HG03039 (cell line): Measurements from ENCODE around the gene NUDT13.

Source experiments
- ATAC-seq: cut with Tn5 transposase; IDR thresholded peaks from one replicate; pipeline ENCODE4 v1.9.1; 2021; ENCODE audit warnings: mild to moderate bottlenecking, moderate library complexity; ENCODE audit not compliant: unreplicated experiment

The NUDT13 gene

DNA sequence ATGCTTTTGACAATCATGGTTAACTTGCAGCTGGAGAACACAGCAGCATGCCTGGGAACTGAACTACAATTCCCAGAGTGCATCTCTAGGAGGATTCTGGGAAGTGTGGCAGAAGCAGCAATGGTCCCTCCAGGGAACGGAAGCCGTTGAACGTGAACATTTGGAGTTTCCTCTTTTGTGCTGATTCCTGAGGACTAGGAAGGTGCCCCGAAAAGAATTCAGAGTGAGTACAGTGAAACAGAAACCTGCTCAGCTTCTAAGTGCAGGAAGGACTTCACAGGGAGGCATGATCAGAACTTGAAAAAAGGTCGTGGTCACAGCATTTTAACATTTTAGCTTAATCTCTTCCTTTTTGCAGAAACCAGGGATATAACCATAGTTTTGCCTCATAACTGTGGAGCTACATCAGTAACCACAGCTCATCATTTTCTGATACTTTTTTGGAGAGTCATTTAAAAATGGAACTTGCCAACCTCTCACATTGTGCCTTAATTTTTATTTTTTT is at the start of gene NUDT13:
TSS of gene NUDT13 (plus strand) at position 111 of the 505 bp plus-strand sequence. CDS start 3,911 bp downstream, outside the sequence.
- ATAC-seq = no peak

DNA sequence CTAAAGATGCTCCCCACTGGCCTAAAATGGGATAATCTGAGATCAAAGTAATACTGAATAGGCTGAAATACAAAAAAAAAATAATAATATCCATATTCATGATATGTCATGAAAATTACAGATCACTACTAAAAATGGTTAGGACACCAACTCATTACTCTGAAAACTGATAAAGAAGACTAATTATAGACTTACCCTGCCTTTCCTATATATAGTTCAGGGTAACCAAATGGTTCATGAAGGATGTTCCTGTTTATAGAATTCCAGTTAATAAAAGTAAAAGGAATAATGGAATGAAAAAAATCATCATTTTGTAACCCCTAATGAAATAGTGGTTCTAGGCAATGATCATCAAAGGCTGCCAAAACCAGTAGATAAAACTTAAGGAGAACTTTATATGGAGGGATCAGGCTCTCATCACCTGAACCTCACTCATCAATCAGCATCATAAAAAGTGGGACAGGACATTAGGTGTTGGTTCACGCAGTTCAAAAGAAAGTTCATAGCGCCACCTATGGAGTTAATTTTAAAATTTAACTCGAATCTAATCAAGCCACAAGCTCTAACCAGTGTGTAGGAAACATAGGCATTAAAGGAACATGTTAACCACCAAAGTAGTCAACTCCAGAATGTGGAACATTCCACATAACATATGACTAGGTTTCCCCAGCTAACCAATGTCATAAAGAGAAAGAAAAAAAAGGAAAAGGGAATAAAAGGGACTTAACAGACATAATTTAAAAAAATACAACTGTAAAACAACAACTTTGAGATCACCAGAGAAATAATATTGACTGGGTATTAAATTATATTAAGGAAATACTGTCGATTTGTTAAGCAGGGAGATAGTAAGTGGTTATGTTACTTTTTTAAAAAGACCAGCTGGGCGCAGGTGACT is 49.3 kb upstream of the NUDT13 start:
- ATAC-seq = no peak

DNA sequence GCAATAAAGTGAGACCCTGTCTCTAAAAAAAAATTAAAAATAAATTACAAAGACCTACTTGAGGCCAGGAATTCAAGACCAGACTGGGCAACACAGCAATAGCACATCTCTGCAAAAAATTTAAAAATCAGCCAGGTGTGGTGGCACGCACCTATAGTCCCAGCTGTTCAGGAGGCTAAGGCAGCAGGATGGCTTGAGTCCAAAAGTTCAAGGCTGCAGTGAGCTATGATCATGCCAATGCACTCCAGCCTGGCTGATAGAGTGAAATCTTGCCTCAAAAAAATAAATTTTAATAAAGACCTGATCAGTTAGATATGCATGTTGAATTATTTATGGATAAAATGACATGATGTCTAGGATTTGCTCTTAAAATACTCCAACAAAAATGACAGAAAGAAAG is 48.5 kb upstream of the NUDT13 start:
- ATAC-seq = no peak

DNA sequence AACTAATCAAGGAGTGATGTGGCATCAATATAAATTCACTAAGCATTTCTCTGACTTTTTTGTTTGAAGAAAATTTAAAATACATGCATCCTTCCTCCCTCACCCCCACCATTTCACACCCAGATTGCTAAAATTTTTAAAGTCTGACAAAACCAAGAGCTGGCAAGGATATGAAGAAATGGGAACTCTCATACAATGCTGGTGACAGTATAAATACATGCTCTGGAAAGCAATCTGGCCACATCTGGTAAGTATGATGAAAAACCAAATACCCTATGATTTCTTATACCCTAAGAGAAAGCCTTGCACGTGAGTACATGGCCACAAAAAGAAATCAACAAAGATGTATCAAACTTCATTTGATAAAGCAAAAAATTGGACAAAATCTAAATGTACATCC is 44.8 kb upstream of the NUDT13 start:
- ATAC-seq = no peak

DNA sequence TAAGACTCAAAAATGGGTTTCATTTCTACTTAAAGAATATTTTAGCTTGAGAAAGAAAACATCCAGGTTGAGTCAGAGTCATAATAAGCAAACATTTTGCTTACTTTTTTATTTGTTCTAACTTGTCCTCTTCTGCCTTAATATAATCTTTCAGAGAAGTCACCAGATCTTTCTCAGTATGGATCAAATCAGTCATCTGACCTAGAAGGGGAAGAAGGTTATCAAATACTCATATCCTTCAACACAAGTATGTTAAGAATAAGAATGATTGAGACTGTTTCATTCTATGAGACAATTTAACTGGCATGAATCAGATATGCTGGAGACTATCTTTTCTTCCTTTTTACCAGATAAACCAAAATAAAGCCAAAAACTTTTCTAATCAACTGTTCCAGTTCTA is 36.6 kb upstream of the NUDT13 start:
- ATAC-seq = no peak

DNA sequence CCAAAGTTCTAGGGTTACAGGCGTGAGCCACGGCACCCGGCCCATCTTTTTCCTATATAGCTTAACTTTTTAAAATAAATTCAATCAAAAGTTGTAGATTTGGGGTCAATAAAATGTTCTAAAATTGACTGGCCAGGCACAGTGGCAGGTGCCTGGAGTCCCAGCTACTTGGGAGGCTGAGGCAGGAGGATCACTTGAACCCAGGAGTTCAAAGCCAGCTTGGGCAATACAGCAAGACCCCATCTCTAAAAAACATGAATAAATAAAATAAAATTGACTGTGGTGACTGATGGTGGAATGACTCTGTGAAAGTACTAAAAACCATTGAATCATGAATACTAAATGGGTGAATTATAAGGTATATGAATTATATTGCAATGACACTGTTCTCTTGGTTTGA is 34.4 kb upstream of the NUDT13 start:
- no peak for ATAC-seq

DNA sequence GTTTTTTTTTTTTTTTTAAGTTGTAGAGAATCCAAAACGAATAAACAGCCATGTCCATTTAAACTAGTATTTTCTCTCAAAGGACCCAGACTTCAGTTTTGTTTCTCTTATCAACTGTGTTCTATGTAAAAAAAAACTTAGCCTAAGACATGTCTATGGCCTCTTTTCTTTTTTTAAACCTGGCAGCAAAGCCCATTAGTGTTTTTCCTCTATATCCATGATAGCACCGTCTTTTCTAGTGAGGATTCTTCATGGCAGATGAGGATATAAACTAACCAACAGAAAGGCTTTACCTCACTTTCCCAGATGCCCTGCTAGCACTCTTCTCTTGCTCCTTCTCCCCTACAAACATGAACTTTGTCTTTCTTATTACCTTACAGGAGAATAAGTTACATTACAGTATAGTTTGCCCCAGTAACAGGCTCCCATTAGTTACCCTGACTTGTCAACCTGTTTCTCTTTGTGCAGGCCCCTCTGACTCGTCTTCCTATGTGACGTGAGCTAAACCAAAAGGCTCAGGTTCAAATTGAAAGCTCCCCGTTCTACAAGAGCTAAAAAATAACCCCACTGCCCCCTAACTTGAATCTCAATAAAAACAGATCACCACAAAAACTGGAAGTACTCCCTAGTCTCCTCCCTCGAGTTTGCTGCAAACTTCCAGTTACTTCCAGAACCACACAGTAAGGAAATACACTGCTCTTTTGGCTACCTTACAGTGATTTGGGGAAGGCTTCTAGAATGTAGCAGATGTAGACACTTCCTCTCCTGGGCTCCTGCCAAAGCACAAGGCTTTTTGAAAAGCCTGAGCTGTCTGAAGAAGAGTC is 33.7 kb upstream of the NUDT13 start:
- no peak for ATAC-seq

DNA sequence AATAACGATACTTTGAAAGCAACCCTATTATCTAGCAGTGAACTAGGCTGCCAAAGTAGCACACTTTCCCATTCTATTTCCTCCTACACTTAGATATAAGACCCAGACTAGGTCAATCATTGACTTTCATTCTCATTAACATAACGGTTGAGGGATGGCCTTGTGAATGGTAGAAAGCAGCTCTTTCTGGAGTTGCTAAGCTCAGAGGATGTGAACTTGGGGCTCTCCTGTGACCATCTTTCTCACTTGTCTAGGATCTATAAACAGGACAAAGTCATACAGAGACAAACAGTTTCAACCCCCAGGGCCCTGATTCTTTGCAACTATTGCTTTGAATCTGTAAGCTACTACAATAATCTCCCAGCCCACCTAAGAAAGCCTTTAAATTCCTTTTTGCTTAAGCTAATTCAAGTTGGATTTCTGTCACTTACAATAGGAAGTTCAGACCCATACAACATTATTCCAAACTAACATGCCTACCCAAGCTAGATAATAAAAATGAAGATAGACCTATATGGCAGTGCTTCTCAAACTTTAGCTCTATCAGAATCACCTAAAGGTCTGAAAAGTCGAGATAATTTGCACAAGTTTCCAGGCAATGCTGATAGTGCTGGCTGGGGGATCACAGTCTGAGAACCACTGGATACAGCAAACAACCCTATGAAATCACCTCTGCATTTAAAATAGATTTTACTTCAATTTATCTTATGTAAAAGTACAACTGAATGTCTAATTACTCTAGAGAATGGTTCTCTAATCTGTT is 30.3 kb upstream of the NUDT13 start:
- ATAC-seq = no peak

DNA sequence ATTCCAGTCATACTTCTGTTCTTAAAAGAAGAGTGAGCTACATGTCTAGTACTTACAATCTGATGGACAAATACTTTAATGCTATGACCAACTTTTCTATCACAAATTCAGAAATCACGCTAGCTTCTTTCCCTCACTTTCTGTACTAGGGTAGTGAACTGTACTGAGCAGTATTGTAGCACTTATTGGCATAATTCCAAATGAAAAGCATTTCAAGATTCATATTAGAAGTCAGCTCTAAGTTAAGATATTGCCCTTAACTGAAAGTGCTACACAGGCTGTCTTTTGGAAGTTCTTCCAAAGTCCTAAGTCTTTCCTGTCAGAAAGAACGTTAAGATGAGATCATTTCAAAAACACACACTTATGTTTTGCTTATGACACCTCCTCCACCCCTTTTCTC is 27.0 kb upstream of the NUDT13 start:
- ATAC-seq = no peak

DNA sequence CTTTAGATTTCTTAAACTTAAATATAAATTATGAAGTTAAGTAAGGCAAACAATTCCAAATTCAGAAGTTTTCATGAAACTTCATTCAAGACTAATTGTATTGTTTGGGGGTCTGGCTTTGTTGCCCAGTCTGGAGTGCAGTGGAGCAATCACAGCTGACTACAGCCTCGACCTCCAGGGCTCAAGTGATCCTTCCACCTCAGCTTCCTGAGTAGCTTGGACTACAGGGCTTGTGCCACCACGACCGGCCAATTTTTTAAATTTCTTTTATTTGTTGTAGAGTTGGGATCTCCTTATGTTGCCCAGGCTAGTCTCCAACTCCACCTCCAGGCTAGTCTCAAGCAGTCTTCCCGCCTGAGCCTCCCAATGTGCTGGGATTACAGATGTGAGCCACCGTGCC is 26.0 kb upstream of the NUDT13 start:
- ATAC-seq = no peak

DNA sequence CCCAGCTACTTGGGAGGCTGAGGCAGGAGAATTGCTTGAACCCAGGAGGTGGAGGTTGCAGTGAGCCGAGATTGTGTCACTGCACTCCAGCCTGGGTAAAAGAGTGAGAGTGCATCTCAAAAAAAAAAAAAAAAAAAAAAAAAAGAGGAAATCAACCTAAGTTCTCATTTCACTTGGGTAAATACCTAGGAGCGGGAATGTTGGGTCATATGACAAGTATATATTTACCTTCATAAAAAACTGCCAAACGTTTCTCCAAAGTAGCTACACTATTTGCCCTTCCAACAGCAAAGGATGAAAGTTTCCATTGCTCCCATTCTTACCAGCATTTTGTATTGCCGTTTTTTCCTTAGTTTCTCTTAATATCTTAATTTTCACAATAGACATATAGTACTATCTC is 23.4 kb upstream of the NUDT13 start:
- no peak for ATAC-seq

DNA sequence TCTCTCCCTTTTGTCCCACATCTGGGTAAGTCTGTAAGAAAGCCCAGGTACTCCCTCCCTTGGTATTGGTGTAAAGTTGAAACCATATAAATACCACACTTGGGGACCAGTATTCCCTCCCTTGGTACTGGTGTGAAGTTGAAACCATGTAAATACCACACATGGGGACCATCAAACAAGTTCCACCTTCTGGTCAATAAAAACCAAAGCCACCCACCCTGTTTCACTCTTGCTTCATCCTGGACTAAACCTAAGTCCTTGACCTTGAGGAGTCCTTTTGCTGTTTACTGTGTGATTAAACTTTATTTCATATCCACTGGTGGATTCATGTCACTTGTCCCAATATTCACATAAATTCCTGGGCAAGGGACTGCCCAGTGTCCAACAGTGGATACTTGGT is 22.0 kb upstream of the NUDT13 start:
- ATAC-seq = no peak

DNA sequence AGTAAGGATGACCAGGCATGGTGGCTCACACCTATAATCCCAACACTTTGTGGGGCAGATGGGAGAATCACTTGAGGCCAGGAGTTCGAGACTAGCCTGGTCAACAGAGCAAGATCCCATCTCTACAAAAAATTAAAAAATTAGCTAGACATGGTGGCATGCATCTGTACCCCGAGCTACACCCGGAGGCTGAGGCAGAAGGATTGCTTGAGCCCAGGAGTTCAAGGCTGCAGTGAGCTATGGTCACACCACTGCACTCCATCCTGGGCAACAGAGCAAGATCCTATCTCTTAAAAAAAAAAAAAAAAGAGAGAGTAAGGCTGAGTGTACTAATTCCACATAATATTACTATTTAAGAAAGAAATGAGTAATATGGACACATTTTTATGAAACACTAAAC is 17.4 kb upstream of the NUDT13 start:
- no peak for ATAC-seq

DNA sequence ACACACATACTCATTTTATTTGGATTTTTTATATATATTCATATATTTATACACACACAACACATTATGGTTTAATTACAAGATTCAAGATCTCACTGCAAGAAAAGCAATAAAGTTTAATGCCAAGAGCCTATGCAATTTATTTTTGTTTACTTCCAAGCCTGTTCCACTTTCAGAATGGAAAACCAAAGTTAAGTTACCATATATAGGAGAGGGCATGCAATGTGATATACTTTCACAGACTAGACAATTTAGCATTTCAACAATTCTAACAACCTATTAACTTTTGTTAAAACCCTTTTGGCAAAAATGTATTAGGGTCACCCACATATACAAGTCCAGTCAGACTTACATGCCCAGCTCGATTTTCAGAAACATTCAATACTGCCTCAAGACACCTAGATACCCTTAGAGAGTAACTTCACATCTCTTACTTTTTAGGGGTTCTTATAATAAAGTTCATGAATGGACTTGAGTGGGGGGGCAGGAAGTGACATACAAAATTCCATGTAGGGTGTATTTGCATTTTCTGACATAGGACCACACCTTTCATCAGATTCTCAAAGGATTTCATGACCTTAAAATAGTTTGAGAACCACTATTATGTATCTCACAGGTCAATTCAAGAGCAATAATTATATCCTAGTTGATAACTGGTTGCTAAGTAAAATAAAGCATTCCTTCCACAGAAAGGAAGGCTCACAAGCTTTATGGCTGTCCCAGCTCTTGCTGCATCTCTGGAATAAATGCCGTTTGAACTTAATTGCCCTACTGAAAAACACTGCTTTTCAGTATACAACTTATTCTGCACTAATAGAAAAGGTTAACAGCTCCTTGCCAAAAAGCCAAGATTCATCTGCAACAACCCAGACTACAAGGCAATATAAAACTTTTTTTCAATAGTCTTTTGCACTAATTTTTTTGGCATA is 16.1 kb upstream of the NUDT13 start:
- no peak for ATAC-seq

DNA sequence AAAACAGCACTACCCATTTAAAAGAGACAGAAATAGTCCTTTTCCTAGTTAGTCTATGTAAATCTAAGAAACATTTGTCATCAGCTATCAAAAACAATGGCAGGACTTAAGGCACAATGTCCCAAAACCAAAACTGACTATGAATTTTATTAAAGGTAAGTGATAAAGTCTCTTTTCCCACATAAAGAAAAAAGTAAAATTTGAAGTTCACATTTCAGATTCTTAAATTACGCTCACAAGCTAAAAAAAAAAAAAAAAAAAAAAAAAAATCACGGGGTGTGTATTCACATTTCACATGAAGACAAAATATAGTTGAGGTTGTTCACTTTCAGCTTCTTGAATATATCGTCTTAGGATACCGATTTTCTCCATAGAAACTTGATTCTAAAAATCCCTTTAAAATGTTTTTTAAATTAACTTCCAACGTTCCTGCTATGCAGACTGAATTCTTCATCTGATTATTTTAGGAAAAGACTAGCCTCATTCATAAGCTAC is 15.2 kb upstream of the NUDT13 start:
- no peak for ATAC-seq

DNA sequence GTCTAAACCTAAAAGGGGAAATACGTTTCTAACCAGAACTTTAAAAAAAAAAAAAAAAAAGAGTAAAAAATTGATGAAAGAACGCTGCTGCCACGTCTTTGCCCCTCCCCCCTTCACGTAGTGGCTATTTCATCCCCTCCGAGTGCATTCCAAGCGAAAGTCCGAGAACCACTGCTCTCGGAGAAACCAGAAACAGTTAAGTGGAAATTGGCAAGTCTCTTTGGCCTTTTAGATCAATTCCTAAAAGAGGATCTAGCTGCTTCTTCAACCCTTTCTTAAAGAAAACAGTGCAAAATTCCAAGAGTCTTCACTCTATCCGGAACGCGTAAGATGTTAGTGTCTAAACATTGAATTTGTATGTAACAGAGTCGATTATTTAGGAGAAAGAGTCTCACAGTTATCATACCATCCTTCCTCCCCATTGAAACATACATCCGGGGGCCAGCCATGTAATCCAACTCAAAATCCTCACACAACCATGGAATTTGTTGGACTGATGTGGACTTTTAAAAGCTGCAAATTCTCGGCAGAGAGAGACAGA is 14.7 kb upstream of the NUDT13 start:
- ATAC-seq = no peak

DNA sequence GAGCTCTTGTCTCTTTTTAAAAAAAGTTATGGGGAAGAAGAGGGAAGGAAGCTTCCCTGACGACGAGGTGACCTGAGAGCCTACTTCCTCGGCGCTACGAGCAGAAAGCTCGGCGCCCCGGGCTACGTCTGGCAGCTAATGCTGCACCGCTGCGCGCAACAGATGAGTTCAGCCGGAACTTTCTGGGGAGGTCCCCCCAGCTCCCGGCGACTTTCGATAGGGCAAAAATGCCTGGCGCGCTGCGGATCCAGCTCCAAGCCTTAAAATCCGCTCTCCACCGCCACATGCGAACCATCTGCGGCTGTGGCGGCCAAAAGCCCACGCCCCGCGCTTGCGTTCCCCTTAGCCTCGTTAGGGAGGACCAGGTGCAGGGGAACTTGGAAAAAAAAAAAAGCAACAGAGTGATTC is 14.2 kb upstream of the NUDT13 start:
- peak; percentile 27 for ATAC-seq

DNA sequence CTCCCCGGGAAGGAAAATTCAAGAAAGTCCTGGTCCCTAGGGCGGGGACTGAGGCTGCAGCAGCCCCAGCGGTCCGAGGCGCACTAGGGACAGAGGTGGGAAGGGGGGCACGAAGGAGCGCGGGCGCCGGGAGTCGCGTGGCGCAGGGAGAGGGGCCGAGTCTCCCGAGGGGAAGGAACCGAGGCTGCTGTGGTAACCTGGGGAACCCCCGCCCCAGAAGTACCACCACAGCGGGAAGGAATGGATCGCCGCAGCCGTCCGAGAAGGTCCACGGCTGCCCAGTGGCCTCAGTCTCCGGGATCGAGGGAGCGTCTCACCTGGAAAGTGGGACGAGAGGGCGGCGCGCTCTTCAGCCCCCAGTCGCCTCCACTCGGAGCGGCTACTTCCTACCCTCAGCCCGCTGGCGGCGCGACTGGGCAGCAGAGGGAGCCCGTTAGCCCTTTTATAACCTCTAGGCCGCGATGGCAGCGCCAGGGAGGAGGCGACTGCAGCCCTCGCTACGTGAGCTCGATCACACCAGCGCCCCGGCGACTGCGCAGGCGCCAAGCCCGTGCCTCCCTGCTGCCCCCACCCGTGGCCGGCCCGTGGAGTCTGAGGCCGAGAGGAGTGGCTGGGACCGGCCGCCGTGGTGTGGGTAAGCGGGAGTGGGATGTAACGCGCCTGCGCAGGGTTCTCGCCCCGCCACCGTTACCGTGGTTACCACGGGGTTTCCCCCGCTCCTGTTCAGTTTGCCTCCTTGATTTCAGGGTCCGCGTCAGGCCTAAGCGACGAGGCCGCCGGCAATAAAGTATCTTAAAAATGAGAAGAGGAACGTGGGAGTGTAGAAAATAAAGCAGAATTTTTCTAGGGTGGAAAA is 13.6 kb upstream of the NUDT13 start, which contains the start of gene P4HA1:
TSS of gene P4HA1 (minus strand) at position 418 of the 856 bp plus-strand sequence. CDS start 21,983 bp downstream, outside the sequence.
- peak; percentile 90 for ATAC-seq

DNA sequence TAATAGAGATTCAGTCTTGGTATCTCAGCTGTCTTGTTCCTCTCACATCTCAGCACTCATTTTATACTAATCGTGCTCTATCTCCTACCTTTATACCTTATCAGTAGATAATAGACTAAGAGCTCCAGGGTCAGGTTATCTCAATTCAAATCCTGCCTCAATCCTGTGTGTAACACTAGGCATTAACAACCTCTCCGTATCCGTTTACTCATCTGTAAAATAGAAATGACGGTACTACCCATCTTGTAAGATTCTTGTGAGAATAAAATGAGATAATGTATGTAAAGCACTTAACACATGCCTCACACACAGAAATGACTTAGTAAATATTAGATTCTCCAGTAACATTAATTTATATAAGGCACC is 13.0 kb upstream of the NUDT13 start:
- no peak for ATAC-seq
